Measurements from ENCODE around the gene BANK1. TPM values are rescaled to one million over a fixed set of nuclear protein-coding genes. Genes with fewer than 3 reads are reported as not detected.

BANK1 gene
- total RNA-seq, 8 experiments from 2014 or later: 0.14 to 0.81 (median 0.27) TPM; not detected in 3

- Histone ChIP-seq H3K4me1 (replicated peaks in 1 of 2) (no peaks in the 10 kb centered on the region), H3K4me3 (no peak overlapping the region), H3K27ac (no peak overlapping the region)
- 0 to 80% (median 51%) methylated on average over 1 of the region's 1 CpG; no CpG with 5 or more reads in 4 of the 10 experiments for WGBS, 10 experiments
- in situ Hi-C loops (cut with MboI; ENCODE audit: low pct_unique_long_range_greater_than_20kb in 2 of 9, low sequenced_read_pairs in 9 of 9, unreplicated experiment in 9 of 9): loop anchor here in 1 of 9 experiments (25.0 kb wide), 1 partner anchor 222 kb away; no protein-coding TSS in a partner anchor
- no peak for ATAC-seq (replicated peaks in 6 of 8)
These were observed 193.3 kb downstream of the BANK1 start for GRCh38 chr4:101983835-101984234.

- WGBS, 10 experiments: 63 to 100% (median 77%) methylated on average over 2 to 5 of the region's 5 CpGs
- no peak for ATAC-seq (replicated peaks in 6 of 8)
- Histone ChIP-seq H3K4me1 (replicated peaks in 1 of 2) (no peaks in the 10 kb centered on the region), H3K4me3 (no peak overlapping the region), H3K27ac (no peak overlapping the region)
- in situ Hi-C loops (cut with MboI; ENCODE audit: low pct_unique_long_range_greater_than_20kb in 2 of 9, low sequenced_read_pairs in 9 of 9, unreplicated experiment in 9 of 9): loop anchor here in 1 of 9 experiments (25.0 kb wide), 1 partner anchor 225 kb away; no protein-coding TSS in a partner anchor
These were observed 197.2 kb downstream of the BANK1 start for GRCh38 chr4:101987623-101988243.

GRCh38 chr4:101989551-101989950 lies 199.0 kb downstream of the BANK1 start:
- 60 to 100% (median 92%) methylated on average over 1 to 3 of the region's 3 CpGs; no CpG with 5 or more reads in 1 of the 10 experiments for WGBS, 10 experiments
- no peaks in the 10 kb centered on the region for H3K4me1 ChIP-seq (replicated peaks in 1 of 2)
- in situ Hi-C loops (cut with MboI; ENCODE audit: low pct_unique_long_range_greater_than_20kb in 2 of 9, low sequenced_read_pairs in 9 of 9, unreplicated experiment in 9 of 9): loop anchor here in 1 of 9 experiments (25.0 kb wide), 1 partner anchor 227 kb away; no protein-coding TSS in a partner anchor

GRCh38 chr4:101992446-101992845 lies 201.9 kb downstream of the BANK1 start:
- H3K27ac ChIP-seq: no peak overlapping the region
- H3K4me3 ChIP-seq: no peak overlapping the region
- 69 to 100% (median 90%) methylated on average over 1 to 2 of the region's 2 CpGs for WGBS, 10 experiments
- no peaks in the 10 kb centered on the region for H3K4me1 ChIP-seq (replicated peaks in 1 of 2)
- in situ Hi-C loops (cut with MboI; ENCODE audit: low pct_unique_long_range_greater_than_20kb in 2 of 9, low sequenced_read_pairs in 9 of 9, unreplicated experiment in 9 of 9): loop anchor here in 1 of 9 experiments (25.0 kb wide), 1 partner anchor 230 kb away; no protein-coding TSS in a partner anchor
- peak in 3 of 8 experiments; percentile 67 to 79 (median 72) for ATAC-seq (replicated peaks in 6 of 8)

More at GRCh38 chr4:101989551-101989950, 199.0 kb downstream of the BANK1 start:
- no peak overlapping the region for H3K4me3 ChIP-seq
- H3K27ac ChIP-seq: no peak overlapping the region
- no peak for ATAC-seq (replicated peaks in 6 of 8)

- Histone ChIP-seq H3K4me3 (no peak overlapping the region), H3K27ac (no peak overlapping the region), H3K4me1 (replicated peaks in 1 of 2) (no peaks in the 10 kb centered on the region)
- in situ Hi-C loops (cut with MboI; ENCODE audit: low pct_unique_long_range_greater_than_20kb in 2 of 9, low sequenced_read_pairs in 9 of 9, unreplicated experiment in 9 of 9): loop anchor here in 1 of 9 experiments (25.0 kb wide), 1 partner anchor 231 kb away; no protein-coding TSS in a partner anchor
- WGBS, 10 experiments: 26 to 96% (median 65%) methylated on average over 2 to 5 of the region's 5 CpGs
- ATAC-seq (replicated peaks in 6 of 8): peak in 2 of 8 experiments; percentile 58 to 62
These were observed 202.7 kb downstream of the BANK1 start for GRCh38 chr4:101993002-101993841.

GRCh38 chr4:101993842-101994775 lies 203.6 kb downstream of the BANK1 start:
- no peak for ATAC-seq (replicated peaks in 6 of 8)
- in situ Hi-C loops (cut with MboI; ENCODE audit: low pct_unique_long_range_greater_than_20kb in 2 of 9, low sequenced_read_pairs in 9 of 9, unreplicated experiment in 9 of 9): loop anchor here in 1 of 9 experiments (25.0 kb wide), 1 partner anchor 232 kb away; no protein-coding TSS in a partner anchor
- Histone ChIP-seq H3K4me1 (replicated peaks in 1 of 2) (no peaks in the 10 kb centered on the region), H3K4me3 (no peak overlapping the region), H3K27ac (no peak overlapping the region)
- 29 to 94% (median 77%) methylated on average over 2 to 4 of the region's 4 CpGs for WGBS, 10 experiments

DNA sequence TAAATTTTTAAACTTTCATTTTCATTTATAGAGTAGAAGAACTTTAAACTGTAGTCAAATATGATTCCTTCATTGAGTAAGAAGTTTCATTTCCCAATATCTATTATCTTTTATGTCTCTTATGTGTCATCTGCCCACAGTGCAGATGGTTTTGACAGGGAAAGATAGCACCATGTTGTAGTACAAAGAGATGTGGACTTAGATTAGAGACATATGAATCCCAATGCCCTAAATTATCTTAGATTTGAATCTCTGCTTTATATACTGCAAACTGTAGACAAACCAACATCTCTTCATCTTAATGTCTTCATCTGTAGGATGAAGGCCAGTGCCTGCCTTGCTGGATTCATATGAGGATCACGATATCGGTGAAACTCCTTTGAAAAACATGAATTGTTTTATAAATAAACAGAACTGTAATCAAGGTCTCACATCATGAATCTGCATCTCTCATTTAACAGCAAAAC lies 217.5 kb downstream of the BANK1 start:
- no peak overlapping the region for H3K4me3 ChIP-seq
- no peak overlapping the region for H3K27ac ChIP-seq
- 60 to 100% (median 86%) methylated on average over 1 to 2 of the region's 2 CpGs for WGBS, 10 experiments
- in situ Hi-C loops (cut with MboI; ENCODE audit: low pct_unique_long_range_greater_than_20kb in 2 of 9, low sequenced_read_pairs in 9 of 9, unreplicated experiment in 9 of 9): no loop called here
- ATAC-seq (replicated peaks in 6 of 8): no peak
- H3K4me1 ChIP-seq (replicated peaks in 1 of 2): no peaks in the 10 kb centered on the region

DNA sequence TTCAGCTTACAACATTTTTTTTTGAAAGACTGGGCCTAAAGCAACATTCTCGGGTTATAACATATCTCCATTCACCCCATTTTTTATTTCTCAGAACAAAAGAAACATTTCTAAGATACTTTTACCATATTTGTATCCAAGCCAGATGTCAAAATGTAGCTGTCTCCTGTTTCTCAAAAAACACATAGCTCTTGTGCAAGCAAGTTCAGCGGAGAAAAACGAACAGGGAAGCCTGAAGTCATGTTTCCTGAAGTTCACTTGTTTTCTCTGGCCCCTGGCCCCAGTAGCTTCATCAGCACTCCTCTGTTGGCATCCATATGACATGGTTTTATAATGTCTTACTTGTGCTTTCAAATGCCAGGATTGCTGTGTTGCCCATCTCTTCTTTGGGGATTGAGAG lies 218.2 kb downstream of the BANK1 start:
- ATAC-seq (replicated peaks in 6 of 8): no peak
- Histone ChIP-seq H3K4me3 (no peak overlapping the region), H3K4me1 (replicated peaks in 1 of 2) (no peaks in the 10 kb centered on the region), H3K27ac (no peak overlapping the region)
- WGBS, 10 experiments: 60 to 100% (median 91%) methylated on average over 1 to 3 of the region's 3 CpGs; no CpG with 5 or more reads in 1 of the 10 experiments
- in situ Hi-C loops (cut with MboI; ENCODE audit: low pct_unique_long_range_greater_than_20kb in 2 of 9, low sequenced_read_pairs in 9 of 9, unreplicated experiment in 9 of 9): no loop called here

DNA sequence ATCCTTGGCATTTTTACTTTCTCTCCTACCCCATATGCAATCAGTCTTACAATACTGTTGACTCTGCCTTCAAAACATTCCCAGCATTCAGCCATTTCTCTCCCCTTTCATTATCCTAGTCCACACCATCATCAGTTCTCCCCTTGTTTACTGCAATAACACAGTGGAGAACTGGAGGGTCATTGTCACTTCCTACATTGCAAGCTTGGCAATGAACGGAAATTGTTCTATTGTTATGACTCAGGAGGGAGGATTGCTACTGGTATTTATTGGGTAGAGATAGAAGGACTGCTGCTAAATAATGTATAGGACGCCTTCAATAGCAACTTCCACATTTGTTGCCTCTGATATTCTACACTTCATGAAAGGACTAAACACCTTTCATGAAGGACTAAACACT lies 231.8 kb downstream of the BANK1 start:
- no peaks in the 10 kb centered on the region for H3K4me1 ChIP-seq (replicated peaks in 1 of 2)
- H3K27ac ChIP-seq: no peak overlapping the region
- WGBS, 10 experiments: 0 to 100% (median 82%) methylated on average over 1 to 2 of the region's 2 CpGs; no CpG with 5 or more reads in 2 of the 10 experiments
- no peak overlapping the region for H3K4me3 ChIP-seq
- in situ Hi-C loops (cut with MboI; ENCODE audit: low pct_unique_long_range_greater_than_20kb in 2 of 9, low sequenced_read_pairs in 9 of 9, unreplicated experiment in 9 of 9): no loop called here
- no peak for ATAC-seq (replicated peaks in 6 of 8)

DNA sequence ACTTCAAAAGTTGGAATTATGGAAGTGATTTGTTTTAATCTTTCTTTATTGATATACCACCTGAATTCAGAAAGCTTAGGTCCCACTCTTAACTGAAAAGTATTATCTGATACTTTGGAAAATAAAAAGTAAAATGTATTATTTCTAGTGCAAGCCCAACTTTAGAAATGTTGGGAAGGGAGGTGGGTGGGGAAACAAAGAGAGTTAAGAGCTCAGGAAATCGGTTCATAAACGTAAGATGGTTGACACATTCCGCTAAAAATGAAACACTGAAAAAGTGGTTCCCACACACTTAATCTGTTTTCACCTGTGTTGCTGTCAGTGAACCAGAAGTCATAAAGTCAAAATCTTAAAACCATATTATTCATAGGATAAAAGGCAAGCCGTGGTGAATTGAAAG lies 237.4 kb downstream of the BANK1 start:
- Histone ChIP-seq H3K4me3 (no peak overlapping the region), H3K4me1 (replicated peaks in 1 of 2) (no peaks in the 10 kb centered on the region), H3K27ac (no peak overlapping the region)
- no peak for ATAC-seq (replicated peaks in 6 of 8)
- 41 to 100% (median 88%) methylated on average over 1 to 4 of the region's 4 CpGs for WGBS, 10 experiments
- in situ Hi-C loops (cut with MboI; ENCODE audit: low pct_unique_long_range_greater_than_20kb in 2 of 9, low sequenced_read_pairs in 9 of 9, unreplicated experiment in 9 of 9): no loop called here

DNA sequence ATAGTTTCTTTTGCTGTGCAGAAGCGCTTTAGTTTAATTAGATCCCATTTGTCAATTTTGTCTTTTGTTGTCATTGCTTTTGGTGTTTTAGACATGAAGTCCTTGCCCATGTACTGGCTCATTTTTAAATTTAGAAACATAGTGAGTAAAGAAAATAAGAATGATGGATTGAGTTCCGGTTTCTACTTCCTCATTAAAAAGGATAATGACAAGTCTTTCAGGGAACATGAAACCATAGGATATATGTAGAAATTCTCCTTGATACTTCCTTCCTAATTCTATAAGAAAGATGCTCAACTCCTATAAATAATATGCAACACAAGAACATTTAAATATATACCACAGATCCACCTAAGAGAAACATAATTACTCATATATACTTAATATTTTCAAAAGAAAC lies 240.9 kb downstream of the BANK1 start:
- WGBS, 10 experiments: 20 to 100% (median 95%) methylated on average over 1 to 2 of the region's 2 CpGs; no CpG with 5 or more reads in 1 of the 10 experiments
- H3K4me3 ChIP-seq: no peak overlapping the region
- no peak for ATAC-seq (replicated peaks in 6 of 8)

GRCh38 chr4:102036016-102036415 lies 245.5 kb downstream of the BANK1 start:
- Histone ChIP-seq H3K4me1 (replicated peaks in 1 of 2) (peaks cover 0 to 7% of the 10 kb centered on the region in 2 donors), H3K4me3 (no peak overlapping the region), H3K27ac (no peak overlapping the region)
- 9 to 86% (median 48%) methylated on average over 1 of the region's 1 CpG; no CpG with 5 or more reads in 4 of the 10 experiments for WGBS, 10 experiments
- in situ Hi-C loops (cut with MboI; ENCODE audit: low pct_unique_long_range_greater_than_20kb in 2 of 9, low sequenced_read_pairs in 9 of 9, unreplicated experiment in 9 of 9): no loop called here
- no peak for ATAC-seq (replicated peaks in 6 of 8)

More for the DNA sequence above, 240.9 kb downstream of the BANK1 start:
- H3K27ac ChIP-seq: no peak overlapping the region
- peaks cover 0 to 2% of the 10 kb centered on the region in 2 donors for H3K4me1 ChIP-seq (replicated peaks in 1 of 2)
- in situ Hi-C loops (cut with MboI; ENCODE audit: low pct_unique_long_range_greater_than_20kb in 2 of 9, low sequenced_read_pairs in 9 of 9, unreplicated experiment in 9 of 9): no loop called here
